Frontal cortex (tissue), 4 donors: Measurements from ENCODE around the gene PYCR2. TPM values are rescaled to one million over a fixed set of nuclear protein-coding genes. Genes with fewer than 3 reads are reported as not detected.
"Not testable (repeated sequence)": the region's sequence is repeated elsewhere in the genome, so short reads cannot be mapped to it uniquely, and the experiment has no call there.

Source experiments
- DNase-seq, 2 donors: peaks; one replicate each; pipeline ENCODE4 v3.0.0; 2012; ENCODE audit warnings: low spot score in 2 of 2
- FAIRE-seq: peaks from 2 replicates; lab custom pipeline; 2012; peaks lifted over from hg19 to GRCh38; lab: Jason Lieb, UNC
- total RNA-seq: library from RNA; depleted of rRNA; stranded (reverse); fragments of >200 nt; gene quantifications from one replicate; pipeline ENCODE4 v1.2.3, GENCODE V29; 2014
- donor health status: control.
- donor health status: control.
- donor health status: control.

Gene PYCR2
- 14.3 TPM for total RNA-seq

- peak; percentile 99 for DNase-seq
- no peak for FAIRE-seq
These were observed at the start of gene PYCR2 for GRCh38 chr1:225923692-225924555. Gene PYCR2 (minus strand): TSS chr1:225924250. CDS start chr1:225924110, 140 bp downstream.

GRCh38 chr1:225973158-225973557, 49.1 kb upstream of the PYCR2 start:
- no peak for DNase-seq

GRCh38 chr1:225972344-225973152, 48.5 kb upstream of the PYCR2 start:
- FAIRE-seq = no peak
- DNase-seq = no peak

More at GRCh38 chr1:225973158-225973557, 49.1 kb upstream of the PYCR2 start:
- no peak for FAIRE-seq

- FAIRE-seq, DNase-seq: not testable (repeated sequence)
These were observed 46.6 kb upstream of the PYCR2 start for GRCh38 chr1:225970592-225971157.

GRCh38 chr1:225969751-225970150, 45.7 kb upstream of the PYCR2 start:
- DNase-seq, FAIRE-seq: not testable (repeated sequence)

GRCh38 chr1:225965231-225965630, 41.2 kb upstream of the PYCR2 start:
- DNase-seq = no peak
- no peak for FAIRE-seq

GRCh38 chr1:225963735-225964530, 39.9 kb upstream of the PYCR2 start:
- FAIRE-seq (no peak), DNase-seq (no peak)

DNA sequence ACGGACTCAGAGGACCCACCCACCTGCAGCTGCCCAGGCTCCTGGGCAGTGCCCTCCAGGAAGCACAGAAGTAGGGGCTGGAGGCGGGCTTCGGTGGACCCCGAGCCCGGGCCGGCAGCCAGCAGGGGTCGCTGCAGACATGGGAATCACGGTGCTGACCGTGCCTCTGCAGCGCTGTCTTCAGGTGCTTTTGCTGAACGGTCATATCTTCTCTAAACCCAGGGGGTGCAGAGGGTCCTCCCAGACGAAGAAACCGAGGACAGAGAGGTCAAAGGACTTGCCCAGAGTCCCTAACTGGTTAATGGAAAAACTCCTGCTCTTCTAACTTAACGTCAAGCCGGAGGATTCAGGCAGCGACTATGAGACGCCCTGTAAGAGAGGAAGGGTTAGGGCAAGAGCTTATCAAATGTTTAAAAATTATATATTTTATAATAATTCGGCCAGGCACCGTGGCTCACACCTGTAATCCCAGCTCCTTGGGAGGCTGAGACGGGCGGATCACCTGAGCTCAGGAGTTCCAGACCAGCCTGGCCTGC, 38.5 kb upstream of the PYCR2 start:
- DNase-seq (no peak), FAIRE-seq (no peak)

- DNase-seq = no peak
- no peak for FAIRE-seq
These were observed 37.8 kb upstream of the PYCR2 start for GRCh38 chr1:225961659-225962439.

DNA sequence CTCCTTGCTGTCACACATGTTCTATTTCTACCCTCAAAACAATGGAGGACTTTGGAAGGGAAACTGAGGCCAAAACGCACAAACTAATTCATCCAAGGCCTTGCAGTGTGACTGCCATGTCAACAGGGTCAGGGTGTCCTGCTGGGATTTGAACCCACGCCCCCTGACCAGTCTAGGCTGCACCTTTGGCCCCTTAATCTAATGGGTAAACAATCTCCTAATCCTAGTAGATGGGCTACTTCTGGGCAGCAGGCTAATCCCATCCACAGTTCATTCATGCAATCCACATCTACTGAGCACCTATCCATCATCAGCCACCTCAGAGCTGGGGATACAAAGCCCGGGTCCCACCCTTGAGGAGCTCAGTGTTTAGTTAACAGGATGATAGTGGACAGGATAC, 34.0 kb upstream of the PYCR2 start:
- no peak for DNase-seq
- no peak for FAIRE-seq

- DNase-seq = no peak
- no peak for FAIRE-seq
These were observed 30.7 kb upstream of the PYCR2 start for GRCh38 chr1:225954753-225955152.

- DNase-seq = no peak
- no peak for FAIRE-seq
These were observed 29.3 kb upstream of the PYCR2 start for GRCh38 chr1:225953315-225953714.

GRCh38 chr1:225950905-225951497, 27.0 kb upstream of the PYCR2 start:
- no peak for DNase-seq
- no peak for FAIRE-seq

- FAIRE-seq (no peak), DNase-seq (no peak)
These were observed 25.0 kb upstream of the PYCR2 start for GRCh38 chr1:225949041-225949440.

- FAIRE-seq = no peak
- no peak for DNase-seq
These were observed 22.8 kb upstream of the PYCR2 start for GRCh38 chr1:225946803-225947202.

GRCh38 chr1:225946082-225946620, 22.1 kb upstream of the PYCR2 start:
- FAIRE-seq (no peak), DNase-seq (no peak)

DNA sequence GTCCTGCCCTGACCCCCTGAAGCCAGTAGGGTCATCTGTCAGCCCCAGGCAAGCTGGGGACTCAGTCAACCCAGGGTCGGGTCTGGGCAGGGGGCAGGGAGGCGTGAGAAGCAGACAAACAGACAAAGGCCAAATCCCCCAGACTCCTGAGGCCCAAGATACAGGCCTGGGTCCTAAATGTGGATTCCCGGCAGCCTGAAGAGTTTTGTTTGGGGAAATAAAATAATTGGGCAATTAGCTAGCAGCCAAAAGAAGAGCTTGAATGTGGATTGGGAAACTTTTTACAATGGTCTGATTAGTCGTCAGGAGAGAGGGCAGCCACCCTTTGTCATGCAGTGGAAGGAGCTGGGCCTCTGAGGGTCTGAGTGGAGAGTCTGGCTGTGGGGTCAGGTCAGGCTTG, 21.5 kb upstream of the PYCR2 start:
- FAIRE-seq (no peak), DNase-seq (no peak)

DNA sequence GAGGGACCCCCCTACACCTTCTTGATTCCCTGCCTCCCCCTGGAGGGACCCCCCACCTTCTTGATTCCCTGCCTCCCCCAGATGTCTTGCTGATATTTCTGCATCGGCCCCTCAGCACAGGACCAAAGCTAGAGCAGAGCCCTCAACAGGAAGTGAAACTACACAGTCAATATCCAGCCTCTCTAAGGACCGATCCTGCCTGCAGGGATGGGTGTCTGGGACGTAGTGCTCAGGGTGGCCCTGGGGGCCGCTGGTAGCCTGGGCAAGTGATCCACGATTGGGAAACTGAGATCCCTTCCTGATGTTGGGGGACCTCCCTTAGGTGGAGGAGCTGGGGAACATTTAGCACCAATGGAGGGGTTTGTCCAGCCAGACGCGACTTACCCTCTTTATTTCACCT, 20.9 kb upstream of the PYCR2 start:
- no peak for DNase-seq
- no peak for FAIRE-seq
